ENCODE data around the gene DPH2. TPM values are rescaled to one million over a fixed set of nuclear protein-coding genes. Genes with fewer than 3 reads are reported as not detected.
A peak's percentile ranks its signal among the peaks of the same experiment; 100 is the strongest.

The DPH2 gene
- total RNA-seq, 2 experiments from 2014 or later, result 10.3 to 12.0 TPM

- ChIA-PET CTCF (interaction anchor here (1.3 to 3.3 kb wide), 7 partner anchors 8 to 406 kb away, joined by 5 to 24 read pairs (median 6); partner anchors contain the start of genes ATP6V0B, IPO13 and SLC6A9), POLR2A (no interaction called here)
- H3K4me3 ChIP-seq (ENCODE audit: low read length), result no peak overlapping the region
- peaks cover 0 to 12% of the 10 kb centered on the region in 2 experiments for H3K9me3 ChIP-seq (ENCODE audit: control insufficient read depth in 1 of 2, insufficient read depth in 1 of 2, low read length in 2 of 2)
- Mint-ChIP-seq H3K4me3 (no peak overlapping the region), H3K27me3 (peaks cover 36% of the 10 kb centered on the region), H3K4me1 (ENCODE audit: low read depth) (peaks cover 15% of the 10 kb centered on the region), H3K27ac (no peak overlapping the region), H3K36me3 (ENCODE audit: low read depth) (no peaks in the 10 kb centered on the region), H3K9me3 (no peaks in the 10 kb centered on the region)
- ATAC-seq (ENCODE audit: poor library complexity) (no peak), DNase-seq (no peak)
- intact Hi-C loops (cut with DNase I, micrococcal nuclease), result loop anchor here in 1 of 2 experiments (2.0 to 10.0 kb wide), 2 partner anchors 407 to 711 kb away; no protein-coding TSS in a partner anchor
- peaks cover 33% of the 10 kb centered on the region for H3K4me1 ChIP-seq (ENCODE audit: insufficient read depth, low read length)
- peaks cover 4% of the 10 kb centered on the region for H3K36me3 ChIP-seq (ENCODE audit: insufficient read depth, low read length)
- peaks cover 35 to 41% of the 10 kb centered on the region in 2 experiments for H3K27me3 ChIP-seq (ENCODE audit: control insufficient read depth in 1 of 2, insufficient read depth in 2 of 2, low read length in 2 of 2)
- TF ChIP-seq CTCF (IDR thresholded peaks at IDR 0.05), result no peak
- no peak overlapping the region for H3K27ac ChIP-seq (ENCODE audit: low read depth in 1 of 2, low read length in 2 of 2)
Observed at GRCh38 chr1:43935711-43936427, 33.9 kb upstream of the DPH2 start.

- H3K36me3 ChIP-seq (ENCODE audit: insufficient read depth, low read length), result peaks cover 4% of the 10 kb centered on the region
- ChIA-PET POLR2A (no interaction called here), CTCF (no interaction called here)
- H3K4me3 ChIP-seq (ENCODE audit: low read length), result no peak overlapping the region
- peaks cover 35 to 41% of the 10 kb centered on the region in 2 experiments for H3K27me3 ChIP-seq (ENCODE audit: control insufficient read depth in 1 of 2, insufficient read depth in 2 of 2, low read length in 2 of 2)
- Mint-ChIP-seq H3K27ac (no peak overlapping the region), H3K9me3 (no peaks in the 10 kb centered on the region), H3K36me3 (ENCODE audit: low read depth) (no peaks in the 10 kb centered on the region), H3K27me3 (peaks cover 36% of the 10 kb centered on the region), H3K4me3 (no peak overlapping the region), H3K4me1 (ENCODE audit: low read depth) (peaks cover 15% of the 10 kb centered on the region)
- peaks cover 0 to 12% of the 10 kb centered on the region in 2 experiments for H3K9me3 ChIP-seq (ENCODE audit: control insufficient read depth in 1 of 2, insufficient read depth in 1 of 2, low read length in 2 of 2)
- H3K27ac ChIP-seq (ENCODE audit: low read depth in 1 of 2, low read length in 2 of 2), result no peak overlapping the region
- no peak for TF ChIP-seq CTCF (IDR thresholded peaks at IDR 0.05)
- DNase-seq (peak in 4 of 14 experiments; percentile 14 to 47 (median 26)), ATAC-seq (ENCODE audit: poor library complexity) (no peak)
- intact Hi-C loops (cut with DNase I, micrococcal nuclease), result loop anchor here in 1 of 2 experiments (10.0 kb wide), 1 partner anchor 712 kb away; no protein-coding TSS in a partner anchor
- H3K4me1 ChIP-seq (ENCODE audit: insufficient read depth, low read length), result peaks cover 33% of the 10 kb centered on the region
Observed at GRCh38 chr1:43936431-43937151, 33.2 kb upstream of the DPH2 start.

- CTCF ChIA-PET, result no interaction called here
- peaks cover 33% of the 10 kb centered on the region for H3K4me1 ChIP-seq (ENCODE audit: insufficient read depth, low read length)
Observed at GRCh38 chr1:43937179-43937865, 32.5 kb upstream of the DPH2 start.

More at GRCh38 chr1:43937179-43937865, 32.5 kb upstream of the DPH2 start:
- no peak overlapping the region for H3K4me3 ChIP-seq (ENCODE audit: low read length)
- no peak overlapping the region for H3K4me3 Mint-ChIP-seq
- no peaks in the 10 kb centered on the region for H3K36me3 Mint-ChIP-seq (ENCODE audit: low read depth)
- H3K27me3 Mint-ChIP-seq, result peaks cover 31% of the 10 kb centered on the region
- POLR2A ChIA-PET, result no interaction called here
- H3K27ac Mint-ChIP-seq, result no peak overlapping the region
- peaks cover 0 to 12% of the 10 kb centered on the region in 2 experiments for H3K9me3 ChIP-seq (ENCODE audit: control insufficient read depth in 1 of 2, insufficient read depth in 1 of 2, low read length in 2 of 2)
- ATAC-seq (ENCODE audit: poor library complexity) (no peak), DNase-seq (no peak)
- TF ChIP-seq CTCF (IDR thresholded peaks at IDR 0.05), result no peak
- no peaks in the 10 kb centered on the region for H3K9me3 Mint-ChIP-seq
- H3K27me3 ChIP-seq (ENCODE audit: control insufficient read depth in 1 of 2, insufficient read depth in 2 of 2, low read length in 2 of 2), result peaks cover 35 to 37% of the 10 kb centered on the region in 2 experiments
- peaks cover 4% of the 10 kb centered on the region for H3K36me3 ChIP-seq (ENCODE audit: insufficient read depth, low read length)
- intact Hi-C loops (cut with DNase I, micrococcal nuclease), result loop anchor here in 1 of 2 experiments (10.0 kb wide), 1 partner anchor 713 kb away; no protein-coding TSS in a partner anchor
- H3K4me1 Mint-ChIP-seq (ENCODE audit: low read depth), result peaks cover 15% of the 10 kb centered on the region
- no peak overlapping the region for H3K27ac ChIP-seq (ENCODE audit: low read depth in 1 of 2, low read length in 2 of 2)

Data from CD4-positive, alpha-beta T cell (primary cell).